CMK (cell line): ENCODE results near the gene RINT1.

Experiments used
- DNase-seq: peaks from one replicate; pipeline ENCODE4 v3.0.0-alpha.2; 2010; ENCODE audit warnings: low read depth

The RINT1 gene

DNA sequence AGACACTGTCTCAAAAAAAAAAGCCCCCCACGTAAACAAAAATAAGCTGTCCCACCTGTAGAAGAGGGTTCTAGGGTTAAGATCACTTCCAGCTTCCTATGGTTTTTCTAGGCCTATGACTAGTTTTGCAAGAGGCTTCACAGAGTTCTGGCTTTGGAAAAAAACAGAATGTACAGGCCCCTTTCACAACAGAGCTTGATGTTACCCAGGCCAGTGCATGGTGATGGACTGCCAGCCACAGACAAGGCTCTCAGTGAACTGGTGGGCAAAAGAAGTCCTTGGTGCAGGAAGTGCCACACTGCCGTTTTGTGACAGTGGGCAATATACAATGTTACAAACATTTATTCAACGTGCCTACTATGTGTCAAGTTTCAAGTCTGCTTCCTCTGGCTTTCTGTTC is 67.5 kb downstream of the RINT1 start:
- DNase-seq, result no peak

DNA sequence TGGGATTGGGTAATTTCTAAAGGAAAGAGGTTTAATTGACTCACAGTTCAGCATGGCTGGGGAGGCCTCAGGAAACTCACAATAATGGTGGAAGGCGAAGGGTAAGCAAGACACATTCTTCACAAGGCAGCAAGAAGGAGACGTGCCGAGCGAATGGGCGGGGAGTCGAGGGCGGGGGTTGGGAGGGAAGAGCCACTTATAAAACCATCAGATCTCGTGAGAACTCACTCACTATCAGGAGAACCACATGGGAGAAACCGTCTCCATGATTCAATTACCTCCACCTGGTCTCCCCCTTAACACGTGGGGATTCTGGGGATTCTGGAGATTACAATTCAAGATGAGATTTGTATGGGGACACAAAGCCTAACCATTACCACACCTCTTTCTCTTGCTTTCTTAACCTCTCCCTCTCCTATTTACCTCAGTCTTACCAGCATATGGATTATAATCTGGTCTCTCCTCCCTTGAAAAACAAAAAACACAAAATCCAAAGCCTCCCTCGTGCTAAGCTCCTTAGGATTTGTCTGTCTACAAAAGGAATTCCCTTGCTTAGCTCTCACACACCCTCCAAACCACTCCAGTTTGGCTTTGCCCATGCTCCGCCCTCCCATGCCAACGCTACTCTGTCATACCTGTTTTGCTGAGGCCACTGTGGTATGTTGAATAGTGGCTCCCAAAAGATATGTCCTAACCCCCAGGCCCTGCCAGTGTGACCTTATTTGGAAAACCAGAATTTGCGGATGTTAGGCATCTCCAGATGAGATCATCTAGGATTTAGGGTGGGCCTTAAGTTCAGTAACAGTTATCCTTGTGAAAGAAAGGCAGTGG is 68.9 kb downstream of the RINT1 start:
- DNase-seq, result no peak

DNA sequence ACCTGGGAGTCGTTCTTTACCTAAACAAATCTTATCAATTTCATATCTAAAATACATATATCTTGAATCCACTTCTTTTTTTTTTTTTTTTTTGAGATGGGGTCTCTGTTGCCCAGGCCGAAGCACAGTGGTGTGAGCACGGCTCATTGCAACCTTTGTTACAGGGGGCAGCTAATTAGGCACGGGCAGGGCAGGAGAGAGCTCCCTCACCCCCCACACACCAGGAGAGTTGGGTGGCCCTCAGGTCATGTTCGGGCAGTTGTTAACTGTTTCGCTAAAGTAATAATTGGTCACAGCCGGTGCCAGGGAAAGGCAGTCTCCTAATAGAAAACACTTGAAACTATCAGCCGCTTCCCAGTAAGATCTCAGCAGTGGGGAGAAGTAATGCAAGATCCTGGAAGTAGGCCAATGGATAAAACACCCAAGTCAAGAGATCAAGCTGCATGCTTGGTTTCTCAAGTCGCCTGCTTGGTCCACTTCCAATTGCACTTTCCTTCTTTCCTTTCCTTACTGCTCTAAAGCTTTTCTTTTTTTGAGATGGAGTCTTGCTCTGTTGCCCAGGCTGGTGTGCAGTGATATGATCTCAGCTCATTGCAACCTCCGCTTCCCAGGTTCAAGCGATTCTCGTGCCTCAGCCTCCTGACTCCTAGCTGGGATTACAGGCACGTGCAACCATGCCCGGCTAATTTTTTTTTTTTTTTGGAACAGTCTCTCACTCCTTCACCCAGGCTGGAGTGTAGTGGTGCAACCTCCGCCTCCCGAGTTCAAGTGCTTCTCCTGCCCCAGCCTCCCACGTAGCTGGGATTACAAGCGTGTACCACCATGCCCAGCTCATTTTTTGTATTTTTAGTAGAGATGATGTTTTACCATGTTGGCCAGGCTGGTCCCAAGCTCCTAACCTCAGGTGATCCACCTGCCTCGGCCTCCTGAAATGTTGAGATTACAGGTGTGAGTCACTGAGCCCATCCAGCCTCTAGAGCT is 70.6 kb downstream of the RINT1 start:
- no peak for DNase-seq

DNA sequence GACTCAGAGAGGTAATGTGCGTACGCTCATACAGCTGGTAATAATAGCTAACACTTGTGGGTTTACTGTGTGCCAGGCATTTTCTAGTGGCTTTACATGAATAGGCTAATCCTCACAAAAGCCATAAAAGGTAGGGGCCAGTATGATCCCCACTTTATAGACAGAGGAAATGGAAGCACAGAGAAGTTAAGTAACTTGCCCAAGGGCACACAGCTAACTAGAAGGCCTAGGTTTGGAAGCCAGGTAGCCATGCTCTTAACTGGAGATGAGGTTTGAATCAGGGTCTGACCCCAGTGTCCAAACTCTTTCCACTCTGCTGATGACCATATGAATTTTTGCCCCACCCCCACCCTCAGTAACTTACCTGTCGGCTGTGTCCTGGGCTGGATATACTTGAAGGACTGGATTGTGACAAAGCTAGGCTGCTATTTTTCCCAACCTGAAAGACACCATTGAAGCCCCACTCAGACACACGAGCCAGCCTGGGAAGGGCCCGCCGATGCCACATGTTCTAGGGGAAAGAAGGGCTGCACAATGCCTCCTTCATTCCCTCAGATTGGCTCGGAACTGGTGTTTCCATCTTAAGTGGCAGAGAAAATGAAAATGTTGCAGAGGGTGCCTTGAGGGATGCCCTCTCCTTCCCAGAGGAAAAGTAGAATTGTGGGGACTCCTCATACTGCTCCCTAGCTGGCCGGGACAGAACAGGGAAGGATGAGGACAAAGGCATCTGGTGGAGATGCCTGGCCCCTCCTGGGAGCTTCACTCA is 78.3 kb downstream of the RINT1 start:
- DNase-seq, result no peak

DNA sequence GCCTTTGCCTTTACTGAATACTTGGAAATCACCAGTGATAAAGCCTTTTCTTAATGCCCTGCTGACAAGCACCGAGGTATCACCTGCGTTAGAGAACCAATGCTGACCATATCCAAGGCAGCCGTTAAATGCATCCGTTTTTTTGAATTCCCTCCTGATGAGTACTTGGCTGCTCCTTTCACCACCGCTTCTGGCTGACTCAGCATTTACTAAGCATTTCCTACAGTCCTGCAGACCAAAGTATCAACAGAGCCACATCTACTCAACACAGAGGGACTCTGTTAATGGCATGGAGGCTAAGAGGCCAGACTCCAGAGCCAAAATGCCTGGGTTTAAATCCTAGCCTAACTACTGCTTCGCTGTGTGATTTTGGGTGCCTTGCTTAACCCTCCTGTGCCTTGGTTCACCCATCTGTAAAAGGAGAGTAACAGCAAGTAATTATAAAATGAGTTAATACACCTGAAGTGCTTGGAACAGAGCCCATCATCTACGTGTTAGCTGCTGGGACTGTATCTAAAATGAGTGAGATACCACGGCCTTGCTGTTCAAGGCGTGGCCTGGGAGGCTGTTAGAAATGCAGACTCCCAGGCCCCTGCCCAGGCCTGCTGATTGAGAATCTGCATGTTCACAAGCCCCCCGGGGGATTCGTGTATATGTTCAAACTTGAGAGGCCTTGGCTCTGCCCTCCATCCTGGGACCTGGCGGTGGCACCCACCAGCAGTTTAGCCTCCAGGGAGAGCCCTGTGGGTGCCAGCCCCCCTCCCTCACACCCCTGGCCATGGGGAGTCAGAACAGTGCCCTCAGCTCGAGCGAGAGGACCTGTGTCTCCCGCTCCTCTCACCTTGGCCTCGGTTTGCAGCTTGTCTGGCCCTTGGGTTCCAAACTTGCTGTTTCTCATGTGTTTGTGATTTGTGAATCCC is 80.1 kb downstream of the RINT1 start:
- no peak for DNase-seq

DNA sequence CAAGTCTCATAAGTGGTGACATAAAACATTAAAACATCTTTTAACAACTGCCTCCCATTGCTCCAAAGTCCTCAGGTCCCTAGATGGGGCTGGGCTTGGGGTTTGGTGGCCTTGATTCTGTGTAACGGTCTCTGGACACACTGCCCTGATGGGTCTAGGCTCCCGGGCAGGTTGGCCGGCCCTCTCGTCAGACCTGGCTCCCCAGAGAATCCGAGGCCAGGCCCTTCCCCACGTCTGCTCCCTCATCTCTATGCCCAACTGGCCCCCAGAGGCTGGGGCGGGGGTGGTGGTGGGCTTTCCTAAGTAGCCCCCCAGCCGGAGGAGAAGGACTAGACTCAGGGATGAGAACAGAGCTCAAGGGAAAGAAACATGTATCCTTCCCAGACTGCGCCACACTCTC is 80.8 kb downstream of the RINT1 start:
- no peak for DNase-seq

DNA sequence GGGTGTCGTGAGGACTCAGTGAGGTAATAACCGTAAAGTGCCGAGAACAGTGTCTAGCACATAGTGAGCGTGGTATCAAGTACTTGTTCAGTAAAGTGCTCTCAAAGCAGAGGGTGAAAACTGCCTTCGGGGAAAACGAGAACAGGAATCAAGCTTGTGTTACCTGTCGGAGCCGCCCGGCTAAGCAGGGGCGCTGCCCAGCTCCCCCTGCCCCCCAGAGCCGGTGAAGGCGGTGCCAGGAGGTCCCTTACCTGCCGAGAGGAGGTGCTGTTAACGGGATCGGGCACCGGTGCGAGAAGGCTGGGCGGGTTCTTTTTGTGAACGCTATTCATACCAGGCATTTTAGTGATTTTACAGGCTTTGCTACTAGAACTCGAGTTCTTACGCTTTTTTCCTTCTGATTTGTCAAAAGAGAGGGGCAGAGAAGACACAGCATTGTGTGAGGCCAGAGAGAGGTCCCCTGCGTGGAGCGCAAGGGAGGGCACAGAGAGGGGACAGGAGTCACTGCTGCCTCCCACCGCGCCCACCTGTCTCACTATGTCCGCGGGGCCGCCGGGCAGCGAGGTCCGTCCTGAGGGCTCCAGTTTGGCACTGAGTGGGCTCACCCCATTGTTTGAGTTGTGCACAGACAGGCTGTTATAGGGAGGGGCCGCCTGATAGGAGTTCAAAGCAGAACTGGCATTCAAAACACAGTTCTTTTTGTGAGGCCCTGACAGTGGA is 81.8 kb downstream of the RINT1 start:
- no peak for DNase-seq

DNA sequence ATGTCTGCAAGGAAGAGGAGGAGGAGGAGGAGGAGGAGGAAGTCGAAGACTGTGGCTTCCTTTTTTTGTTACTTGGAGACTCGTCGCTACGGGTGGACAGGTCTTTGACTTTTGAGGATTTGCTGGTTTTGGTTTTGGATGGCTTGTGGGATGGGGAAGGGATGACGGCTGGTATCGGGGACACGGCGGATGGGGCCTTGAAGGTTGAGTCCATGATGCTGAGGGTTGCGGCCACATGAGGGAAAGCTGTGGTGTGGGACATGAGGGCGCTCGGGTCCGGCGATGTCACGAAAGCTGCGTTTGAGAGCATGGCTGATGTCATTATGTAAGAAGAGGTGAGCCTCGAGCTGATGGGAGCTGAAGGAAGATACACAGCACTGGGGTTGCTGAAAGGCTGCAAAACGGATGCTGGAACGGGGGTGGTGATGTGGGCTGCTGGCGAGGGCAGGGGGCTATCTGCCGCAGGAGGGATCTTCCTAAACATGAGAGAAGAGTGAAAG is 82.4 kb downstream of the RINT1 start:
- DNase-seq, result no peak
